Right ventricle myocardium inferior (tissue), 1 donor: ENCODE results near the gene RNF113A. TPM values are rescaled to one million over a fixed set of nuclear protein-coding genes. Genes with fewer than 3 reads are reported as not detected.
A peak's percentile ranks its signal among the peaks of the same experiment; 100 is the strongest.
"Not testable (repeated sequence)": the region's sequence is repeated elsewhere in the genome, so short reads cannot be mapped to it uniquely, and the experiment has no call there.

Experiments
- ATAC-seq: fragments of 200-7000 bp; cut with Tn5 transposase; one replicate; pipeline ENCODE4 v1.9.1; 2020; ENCODE audit warnings: mild to moderate bottlenecking, moderate library complexity
- DNase-seq: peaks from one replicate; pipeline ENCODE4 v3.0.0; 2021; ENCODE audit errors: missing footprints
- intact Hi-C: fragments of 100-400 bp; cut with DNase I; formaldehyde crosslinking; loops from one replicate; pipeline ENCODE4 v1.11.0; 2022
- total RNA-seq: library from RNA; stranded (reverse); fragmentation: NEBNext Ultra II Directional; extraction: Animal tissue kit (Norgen Biotek cat#: 25700); gene quantifications from one replicate; pipeline ENCODE4 v1.2.1, GENCODE V29; 2021
- donor health status: DM: no; HTN: yes; CAD: no; lungs with severe emphysema.

RNF113A gene
- total RNA-seq, 1 donor from 2014 or later, result 8.1 TPM

GRCh38 chrX:119853444-119853843 is 18.1 kb downstream of the RNF113A start:
- intact Hi-C loops, result loop anchor here (1.0 to 5.0 kb wide), 2 partner anchors 18 to 61 kb away; partner anchors contain the start of genes NDUFA1, RNF113A and RPL39
- ATAC-seq, result no peak
- no peak for DNase-seq

DNA sequence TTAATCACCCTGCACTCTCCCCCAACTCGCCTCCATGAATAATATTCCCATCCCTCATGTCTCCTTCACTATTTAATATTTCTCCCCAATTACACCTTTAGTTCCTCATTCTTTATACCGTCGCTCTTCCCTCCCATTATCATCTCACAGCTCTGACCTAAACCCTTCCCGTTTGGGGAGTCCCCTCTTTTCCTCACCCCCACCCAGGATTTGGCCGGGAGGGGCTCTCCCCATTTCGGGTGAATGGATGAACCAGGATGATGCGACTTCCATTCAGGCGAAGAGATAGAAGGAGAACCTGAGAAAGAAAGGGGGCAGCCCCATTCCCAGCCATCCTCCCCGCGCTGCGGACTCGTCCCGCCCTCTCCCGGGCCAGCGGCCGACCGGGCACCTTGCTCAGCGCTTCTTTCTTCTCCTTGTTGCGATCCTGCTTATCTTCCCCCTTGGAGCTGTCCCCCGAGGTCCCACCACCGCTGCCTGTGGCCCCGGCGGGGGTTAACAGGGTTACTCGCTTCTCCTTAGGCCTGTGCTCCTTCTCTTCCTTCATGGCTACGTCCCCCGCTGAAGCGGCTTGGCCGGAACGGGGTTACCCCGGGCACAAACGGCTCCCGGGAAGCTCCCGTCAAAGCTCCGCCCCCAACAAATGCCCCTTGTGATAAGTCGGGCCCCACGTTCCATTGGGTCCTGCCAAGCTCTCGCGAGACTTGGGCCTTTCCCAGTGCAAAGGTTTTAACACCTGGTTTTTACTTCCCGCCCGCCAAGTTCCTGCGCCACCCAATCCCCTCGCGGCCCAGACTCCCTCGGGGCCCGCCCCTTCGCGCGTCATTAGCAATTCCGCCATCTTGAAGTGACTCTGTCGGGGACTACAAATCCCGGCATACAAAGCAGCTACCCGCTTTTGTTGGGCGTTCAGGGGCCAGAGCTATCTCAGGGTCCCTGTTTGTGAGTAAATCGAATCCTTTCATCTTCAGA is 18.9 kb downstream of the RNF113A start, which contains the start of gene UPF3B:
TSS of gene UPF3B (minus strand) at position 582 of the 972 bp plus-strand sequence. CDS start at position 547, 35 bp downstream.
- intact Hi-C loops, result loop anchor here (1.0 to 5.0 kb wide), 2 partner anchors 19 to 60 kb away; partner anchors contain the start of genes NDUFA1, RNF113A and RPL39
- DNase-seq, result peak; percentile 96
- peak; percentile 98 for ATAC-seq

GRCh38 chrX:119833905-119834304 is 37.6 kb downstream of the RNF113A start:
- intact Hi-C loops, result no loop called here
- no peak for DNase-seq
- no peak for ATAC-seq

GRCh38 chrX:119828446-119828845 is 43.1 kb downstream of the RNF113A start:
- intact Hi-C loops, result no loop called here
- DNase-seq (no peak), ATAC-seq (no peak)

GRCh38 chrX:119826399-119826959 is 45.1 kb downstream of the RNF113A start:
- DNase-seq (no peak), ATAC-seq (no peak)
- intact Hi-C loops, result no loop called here

- DNase-seq, ATAC-seq, intact Hi-C loops: not testable (repeated sequence)
Measured at GRCh38 chrX:119824221-119824620, 47.3 kb downstream of the RNF113A start.

DNA sequence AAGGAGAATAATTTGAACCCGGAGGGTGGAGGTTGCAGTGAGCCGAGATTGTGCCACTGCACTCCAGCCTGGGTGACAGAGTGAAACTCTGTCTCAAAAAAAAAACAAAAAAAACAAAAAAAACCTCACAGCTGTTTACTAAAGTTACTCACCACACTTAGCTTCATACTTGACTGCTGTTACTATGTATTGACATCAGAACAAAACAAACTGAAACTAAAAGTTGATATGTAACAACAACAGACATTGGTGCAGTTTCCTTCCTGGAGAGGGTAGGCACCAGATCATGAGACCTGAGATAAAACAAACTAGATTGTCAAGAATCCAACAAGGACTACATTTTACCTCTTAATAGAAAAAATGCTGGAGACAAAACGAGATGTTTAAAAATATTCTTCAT is 49.8 kb downstream of the RNF113A start:
- intact Hi-C loops, DNase-seq, ATAC-seq: not testable (repeated sequence)

Other genes starting within 250 kb of the RNF113A start
- gene SEPTIN6, start 178.6 kb downstream of the RNF113A start, total RNA-seq, result 10.1 TPM
- gene SOWAHD, start 113.1 kb downstream of the RNF113A start, total RNA-seq, result 0.41 TPM
- gene RPL39, start 80.1 kb downstream of the RNF113A start, total RNA-seq, result 1,140 TPM
- gene UPF3B, start 18.8 kb downstream of the RNF113A start, total RNA-seq, result 3.4 TPM
- 683 TPM for gene NDUFA1, start 99 bp upstream of the RNF113A start, total RNA-seq
- not detected for gene AKAP14, start 24.2 kb upstream of the RNF113A start, total RNA-seq
- gene NKAP, start 72.0 kb upstream of the RNF113A start, total RNA-seq, result 4.7 TPM
- gene RHOXF2B, start 206.0 kb upstream of the RNF113A start, total RNA-seq, result not detected
- gene RHOXF1, start 244.2 kb upstream of the RNF113A start, total RNA-seq, result not detected